ENCODE data around the gene NKX1-2.

- TF ChIP-seq CTCF (IDR thresholded peaks at IDR 0.05) (no peak), POLR2A (IDR thresholded peaks at IDR 0.05) (no peak)
Observed at GRCh38 chr10:124419635-124420034, 30.2 kb downstream of the NKX1-2 start.

All from breast epithelium (tissue), 3 donors.